Gastroesophageal sphincter (tissue), 4 donors: ENCODE data around the gene PPP3CB. TPM values are rescaled to one million over a fixed set of nuclear protein-coding genes. Genes with fewer than 3 reads are reported as not detected.

Experiments used
- ATAC-seq: fragments of 150-250 bp; one replicate; pipeline ENCODE4 v1.9.1; 2016; ENCODE audit warnings: mild to moderate bottlenecking, moderate library complexity
- H3K27ac ChIP-seq, 4 donors: fragments of 200-600 bp; sonication (generic) in 3 of 4; 1 replicate in 3 of 4; 2 replicates in 1 of 4; pipeline ENCODE4 v1.5.1; 2016 to 2019
- H3K27me3 ChIP-seq: fragments of 200-600 bp; sonication (generic); one replicate; pipeline ENCODE4 v1.5.1; 2019
- H3K36me3 ChIP-seq, 2 donors: fragments of 200-600 bp; sonication (generic); one replicate each; pipeline ENCODE4 v1.5.1; 2019; ENCODE audit warnings: control low read depth in 1 of 2
- H3K4me1 ChIP-seq, 3 donors: fragments of 200-600 bp; sonication (generic); 1 replicate in 2 of 3; 2 replicates in 1 of 3; pipeline ENCODE4 v1.5.1; 2016 to 2019; ENCODE audit warnings: control low read depth in 2 of 3
- H3K4me3 ChIP-seq, 2 donors: fragments of 200-600 bp; sonication (generic); one replicate each; pipeline ENCODE4 v1.5.1; 2019; ENCODE audit warnings: mild to moderate bottlenecking in 1 of 2, moderate library complexity in 1 of 2
- H3K9me3 ChIP-seq, 3 donors: fragments of 200-600 bp; sonication (generic); one replicate each; pipeline ENCODE4 v1.5.1; 2017 to 2019; ENCODE audit warnings: control low read depth in 2 of 3
- EP300 ChIP-seq: sonication (generic); formaldehyde crosslinking; IDR thresholded peaks from one replicate; pipeline ENCODE4 v1.6.1; 2017; ENCODE audit warnings: antibody characterized with exemption, mild to moderate bottlenecking
- POLR2A ChIP-seq, 2 donors: fragments of 450-650 bp; IDR thresholded peaks; one replicate each; pipeline ENCODE4 v1.6.1; 2017; ENCODE audit warnings: antibody characterized with exemption in 2 of 2, mild to moderate bottlenecking in 2 of 2, moderate library complexity in 1 of 2
- POLR2AphosphoS5 ChIP-seq: sonication (generic); formaldehyde crosslinking; IDR thresholded peaks from one replicate; pipeline ENCODE4 v1.6.1; 2017; ENCODE audit warnings: antibody characterized with exemption
- WGBS, 2 donors: methylation state at CpG; one replicate each; pipeline ENCODE4 v1.1.5; 2018; ENCODE audit warnings: low coverage in 1 of 2; 5-methylcytosine and 5-hydroxymethylcytosine counted together
- total RNA-seq, 4 donors: library from RNA; depleted of rRNA; stranded (reverse); fragments of >200 nt; gene quantifications; one replicate each; pipeline ENCODE4 v1.1.0, GENCODE V29; 2016
- TF ChIP-seq, protein P1 (sequence below), 4 experiments: fragments of 200-600 bp in 2 of 4; fragments of 450-650 bp in 2 of 4; sonication (generic) in 1 of 4; IDR thresholded peaks; one replicate each; pipeline ENCODE4 v1.5.1; 2017 to 2019; ENCODE audit warnings: antibody characterized with exemption in 4 of 4, mild to moderate bottlenecking in 2 of 4, moderate library complexity in 2 of 4

The PPP3CB gene
- total RNA-seq, 4 donors from 2014 or later = 69.2 to 121 (median 75.4) TPM

DNA sequence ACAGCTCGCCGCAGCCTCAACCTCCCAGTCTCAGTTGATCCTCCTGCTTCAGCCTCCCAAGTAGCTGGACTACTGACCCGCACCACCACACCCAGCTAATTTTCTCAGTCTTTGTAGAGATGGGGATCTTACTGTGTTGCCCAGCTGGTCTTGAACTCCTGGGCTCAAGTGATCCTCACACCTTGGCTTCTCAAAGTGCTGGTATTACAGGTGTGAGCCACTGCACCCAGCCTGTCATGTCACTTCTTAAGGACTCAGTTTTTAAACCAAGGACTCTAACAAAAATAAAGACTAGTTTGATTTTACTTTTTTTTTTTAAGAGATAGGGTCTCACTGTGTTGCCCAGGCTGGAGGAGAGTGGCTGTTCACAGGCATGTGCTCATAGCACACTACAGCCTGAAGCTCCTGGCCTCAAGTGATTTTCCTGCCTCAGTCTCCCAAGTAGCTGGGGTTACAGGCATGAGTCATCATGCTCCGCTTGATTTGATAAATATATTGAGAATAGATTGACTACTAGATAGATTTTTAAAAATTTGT is 16.5 kb upstream of the PPP3CB start:
- Histone ChIP-seq H3K27ac (no peak overlapping the region), H3K36me3 (peaks cover 0 to 72% of the 10 kb centered on the region in 2 donors), H3K4me1 (no peaks in the 10 kb centered on the region), H3K4me3 (no peak overlapping the region), H3K9me3 (no peaks in the 10 kb centered on the region), H3K27me3 (no peaks in the 10 kb centered on the region)
- no peak for TF ChIP-seq EP300
- TF ChIP-seq POLR2AphosphoS5 = no peak
- TF ChIP-seq, protein P1, sequence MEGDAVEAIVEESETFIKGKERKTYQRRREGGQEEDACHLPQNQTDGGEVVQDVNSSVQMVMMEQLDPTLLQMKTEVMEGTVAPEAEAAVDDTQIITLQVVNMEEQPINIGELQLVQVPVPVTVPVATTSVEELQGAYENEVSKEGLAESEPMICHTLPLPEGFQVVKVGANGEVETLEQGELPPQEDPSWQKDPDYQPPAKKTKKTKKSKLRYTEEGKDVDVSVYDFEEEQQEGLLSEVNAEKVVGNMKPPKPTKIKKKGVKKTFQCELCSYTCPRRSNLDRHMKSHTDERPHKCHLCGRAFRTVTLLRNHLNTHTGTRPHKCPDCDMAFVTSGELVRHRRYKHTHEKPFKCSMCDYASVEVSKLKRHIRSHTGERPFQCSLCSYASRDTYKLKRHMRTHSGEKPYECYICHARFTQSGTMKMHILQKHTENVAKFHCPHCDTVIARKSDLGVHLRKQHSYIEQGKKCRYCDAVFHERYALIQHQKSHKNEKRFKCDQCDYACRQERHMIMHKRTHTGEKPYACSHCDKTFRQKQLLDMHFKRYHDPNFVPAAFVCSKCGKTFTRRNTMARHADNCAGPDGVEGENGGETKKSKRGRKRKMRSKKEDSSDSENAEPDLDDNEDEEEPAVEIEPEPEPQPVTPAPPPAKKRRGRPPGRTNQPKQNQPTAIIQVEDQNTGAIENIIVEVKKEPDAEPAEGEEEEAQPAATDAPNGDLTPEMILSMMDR (IDR thresholded peaks at IDR 0.05) = no peak
- TF ChIP-seq POLR2A (IDR thresholded peaks at IDR 0.05) = no peak
- ATAC-seq = no peak
- WGBS, 2 donors = 90 to 96% methylated on average over 2 to 3 of the region's 4 CpGs

DNA sequence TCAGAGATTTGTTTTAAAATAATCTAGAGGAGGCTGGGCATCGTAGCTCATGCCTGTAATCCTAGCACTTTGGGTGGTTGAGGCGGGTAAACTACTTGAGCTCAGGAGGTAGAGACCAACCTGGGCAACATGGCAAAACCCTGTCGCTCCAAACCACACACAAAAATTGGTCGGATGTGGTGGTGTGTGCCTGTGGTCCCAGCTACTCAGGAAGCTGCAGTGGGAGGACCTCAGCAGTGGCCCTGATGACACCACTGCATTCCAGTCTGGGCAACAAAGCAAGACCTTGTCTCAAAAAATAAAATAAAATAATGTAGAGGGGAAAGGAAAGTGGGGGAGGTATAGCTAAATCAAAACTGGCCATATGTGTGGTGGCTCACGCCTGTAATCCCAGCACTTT is 13.9 kb upstream of the PPP3CB start:
- H3K27ac ChIP-seq = no peak overlapping the region
- WGBS, 2 donors = 85 to 97% methylated on average over 3 to 5 of the region's 5 CpGs
- ATAC-seq = no peak
- no peak overlapping the region for H3K4me3 ChIP-seq
- H3K36me3 ChIP-seq = peaks cover 0 to 69% of the 10 kb centered on the region in 2 donors
- no peaks in the 10 kb centered on the region for H3K9me3 ChIP-seq
- H3K4me1 ChIP-seq = no peaks in the 10 kb centered on the region
- no peaks in the 10 kb centered on the region for H3K27me3 ChIP-seq
- no peak for TF ChIP-seq POLR2A (IDR thresholded peaks at IDR 0.05)
- TF ChIP-seq POLR2AphosphoS5 = no peak
- TF ChIP-seq EP300 = no peak
- TF ChIP-seq, protein P1 (IDR thresholded peaks at IDR 0.05) = no peak

DNA sequence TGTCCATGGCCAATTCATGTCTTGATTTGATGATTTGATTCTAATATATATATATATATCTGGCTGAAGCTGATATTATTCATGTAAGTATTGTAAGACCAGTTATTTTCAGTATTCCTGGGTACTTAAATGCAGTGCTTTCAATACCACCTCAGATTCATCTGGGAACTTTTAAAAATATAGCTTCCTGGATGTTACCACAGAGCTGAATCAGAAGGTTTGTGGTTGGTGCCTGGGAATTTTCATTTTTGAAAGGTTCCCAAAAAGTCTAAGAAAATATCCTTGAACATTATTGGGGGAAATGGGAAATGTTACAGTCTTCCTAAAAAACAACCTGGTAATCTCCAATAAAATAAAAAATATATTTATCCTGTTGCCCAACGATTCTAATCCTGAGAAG is 10.7 kb upstream of the PPP3CB start:
- 75 to 80% methylated on average over 1 of the region's 1 CpG for WGBS, 2 donors
- H3K27me3 ChIP-seq = no peaks in the 10 kb centered on the region
- peaks cover 0 to 72% of the 10 kb centered on the region in 2 donors for H3K36me3 ChIP-seq
- no peak for TF ChIP-seq EP300
- no peak overlapping the region for H3K4me3 ChIP-seq
- ATAC-seq = no peak
- no peak overlapping the region for H3K27ac ChIP-seq
- H3K4me1 ChIP-seq = no peaks in the 10 kb centered on the region
- H3K9me3 ChIP-seq = no peaks in the 10 kb centered on the region

DNA sequence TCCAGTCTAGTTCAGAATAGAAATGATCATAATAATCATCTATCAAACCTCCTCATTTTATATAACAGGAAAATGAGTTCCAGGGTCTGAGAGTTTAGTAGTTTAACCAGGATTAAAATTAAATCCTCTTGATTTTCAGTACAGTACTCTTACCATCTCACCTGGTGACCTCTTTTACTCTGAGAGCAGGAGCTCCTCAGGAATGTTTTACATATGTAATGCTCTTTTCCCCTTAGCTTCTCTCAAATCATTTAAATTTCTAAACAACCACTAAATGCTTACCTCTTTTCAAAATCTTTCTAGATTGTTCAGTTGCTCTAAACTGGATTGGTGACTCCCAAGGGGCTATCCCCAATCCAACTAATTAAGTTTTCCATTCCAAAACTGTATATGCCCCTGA is 10.2 kb upstream of the PPP3CB start:
- Histone ChIP-seq H3K27me3 (no peaks in the 10 kb centered on the region), H3K4me3 (no peak overlapping the region), H3K9me3 (no peaks in the 10 kb centered on the region), H3K36me3 (peaks cover 0 to 76% of the 10 kb centered on the region in 2 donors), H3K27ac (no peak overlapping the region), H3K4me1 (no peaks in the 10 kb centered on the region)
- no peak for TF ChIP-seq EP300
- TF ChIP-seq, protein P1 (IDR thresholded peaks at IDR 0.05) = no peak
- TF ChIP-seq POLR2A (IDR thresholded peaks at IDR 0.05) = no peak
- no peak for TF ChIP-seq POLR2AphosphoS5
- no peak for ATAC-seq

DNA sequence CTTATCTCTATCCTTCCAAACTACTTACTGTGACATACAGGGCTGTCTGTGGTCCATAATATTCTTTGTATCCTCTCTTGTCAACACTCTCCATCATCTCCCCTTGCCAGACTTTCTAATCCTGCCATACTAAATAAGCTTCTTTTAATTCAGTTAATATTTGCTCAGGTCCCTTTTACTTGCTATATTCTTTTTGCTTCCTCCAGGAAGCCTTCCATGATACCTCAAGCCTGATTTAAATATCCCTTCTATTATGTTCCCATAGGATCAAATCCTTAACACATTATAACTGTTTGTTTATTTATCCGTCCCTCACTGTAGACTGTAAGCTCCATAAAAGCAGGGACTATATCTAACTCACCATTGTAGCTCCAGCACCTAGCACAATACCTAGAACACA is 7.2 kb upstream of the PPP3CB start:
- Histone ChIP-seq H3K36me3 (peaks cover 0 to 91% of the 10 kb centered on the region in 2 donors), H3K27ac (no peak overlapping the region), H3K9me3 (no peaks in the 10 kb centered on the region), H3K27me3 (no peaks in the 10 kb centered on the region), H3K4me1 (no peaks in the 10 kb centered on the region), H3K4me3 (no peak overlapping the region)
- 75 to 80% methylated on average over 1 of the region's 1 CpG for WGBS, 2 donors
- TF ChIP-seq EP300 (no peak), POLR2A (IDR thresholded peaks at IDR 0.05) (no peak), POLR2AphosphoS5 (no peak)
- TF ChIP-seq, protein P1 (IDR thresholded peaks at IDR 0.05) = no peak
- no peak for ATAC-seq
